HEK293 (cell line): Measurements from ENCODE around the gene CCNJL.
A peak's percentile ranks its signal among the peaks of the same experiment; 100 is the strongest.

ENCODE experiments used
- CTCF ChIA-PET: fragments of 350-600 bp; formaldehyde crosslinking; extraction: SDS; loops from one replicate; lab custom pipeline; 2021; ENCODE audit warnings: antibody characterized with exemption; lab: Yijun Ruan, JAX
- POLR2A ChIA-PET: fragments of 300-600 bp; formaldehyde crosslinking; extraction: SDS; loops from one replicate; lab custom pipeline; 2020; ENCODE audit warnings: antibody characterized with exemption, inconsistent platforms; lab: Yijun Ruan, JAX
- H3K27ac ChIP-seq: fragments of 200-500 bp; sonication (Bioruptor generic); 2 replicates; pipeline ENCODE4 v1.5.1; 2014; ENCODE audit warnings: low read depth, low read length, control low read depth, inconsistent platforms; ENCODE audit errors: extremely low read depth
- H3K36me3 ChIP-seq, 2 experiments: fragments of 200-500 bp in 1 of 2; sonication (Bioruptor generic) in 1 of 2; 1 replicate in 1 of 2; 2 replicates in 1 of 2; pipeline ENCODE4 v1.5.1; 2014 to 2017; ENCODE audit warnings: inconsistent platforms in 2 of 2, low read length in 2 of 2; ENCODE audit not compliant: control insufficient read depth in 2 of 2, insufficient read depth in 1 of 2
- H3K4me1 ChIP-seq: fragments of 200-500 bp; sonication (Bioruptor generic); 2 replicates; pipeline ENCODE4 v1.5.1; 2014; ENCODE audit warnings: mild to moderate bottlenecking, low read length, inconsistent platforms; ENCODE audit not compliant: control insufficient read depth, insufficient read depth
- H3K4me3 ChIP-seq: 2 replicates; pipeline ENCODE4 v1.5.1; 2011; ENCODE audit warnings: low read depth, mild to moderate bottlenecking, control low read depth, low read length, moderate library complexity
- H3K9me3 ChIP-seq: fragments of 200-500 bp; sonication (Bioruptor generic); 2 replicates; pipeline ENCODE4 v1.5.1; 2014; ENCODE audit warnings: low read depth, low read length, inconsistent platforms; ENCODE audit not compliant: control insufficient read depth, insufficient read depth
- GLIS2 ChIP-seq: fragments of 450-650 bp; formaldehyde crosslinking; IDR thresholded peaks from 2 replicates; pipeline ENCODE4 v1.5.1; 2016; ENCODE audit warnings: missing biosample characterization, missing genetic modification characterization
- HOXD13 ChIP-seq: sonication (generic); formaldehyde crosslinking; IDR thresholded peaks from 2 replicates; pipeline ENCODE4 v1.8.0; 2022; ENCODE audit warnings: missing genetic modification reagents, borderline replicate concordance
- PRDM6 ChIP-seq: fragments of 450-650 bp; formaldehyde crosslinking; IDR thresholded peaks from 2 replicates; pipeline ENCODE4 v1.5.1; 2017; ENCODE audit warnings: missing biosample characterization, missing genetic modification characterization
- RBAK ChIP-seq: fragments of 450-650 bp; formaldehyde crosslinking; IDR thresholded peaks from 2 replicates; pipeline ENCODE4 v1.5.1; 2016; ENCODE audit warnings: missing biosample characterization, missing genetic modification characterization
- SCRT1 ChIP-seq: fragments of 450-650 bp; formaldehyde crosslinking; IDR thresholded peaks from 2 replicates; pipeline ENCODE4 v1.5.1; 2016; ENCODE audit warnings: missing biosample characterization, missing genetic modification characterization, borderline replicate concordance
- YY2 ChIP-seq: fragments of 450-650 bp; formaldehyde crosslinking; IDR thresholded peaks from 2 replicates; pipeline ENCODE4 v1.5.1; 2016; ENCODE audit warnings: missing biosample characterization, missing genetic modification characterization
- ZBTB17 ChIP-seq: fragments of 450-650 bp; formaldehyde crosslinking; IDR thresholded peaks from 2 replicates; pipeline ENCODE4 v1.5.1; 2016; ENCODE audit warnings: missing biosample characterization, missing genetic modification characterization
- ZNF133 ChIP-seq: fragments of 450-650 bp; formaldehyde crosslinking; IDR thresholded peaks from 2 replicates; pipeline ENCODE4 v1.5.1; 2016; ENCODE audit warnings: missing biosample characterization, missing genetic modification characterization
- ZNF155 ChIP-seq: fragments of 450-650 bp; formaldehyde crosslinking; IDR thresholded peaks from 2 replicates; pipeline ENCODE4 v1.5.1; 2016; ENCODE audit warnings: missing biosample characterization, missing genetic modification characterization
- ZNF248 ChIP-seq: fragments of 450-650 bp; formaldehyde crosslinking; IDR thresholded peaks from 2 replicates; pipeline ENCODE4 v1.5.1; 2017; ENCODE audit warnings: missing biosample characterization, missing genetic modification characterization
- ZNF292 ChIP-seq: fragments of 450-650 bp; formaldehyde crosslinking; IDR thresholded peaks from 2 replicates; pipeline ENCODE4 v1.5.1; 2016; ENCODE audit warnings: low read depth, missing biosample characterization, missing genetic modification characterization, borderline replicate concordance
- ZNF324 ChIP-seq: fragments of 450-650 bp; formaldehyde crosslinking; IDR thresholded peaks from 2 replicates; pipeline ENCODE4 v1.5.1; 2016; ENCODE audit warnings: missing biosample characterization, missing genetic modification characterization
- ZNF426 ChIP-seq: fragments of 450-650 bp; formaldehyde crosslinking; IDR thresholded peaks from 2 replicates; pipeline ENCODE4 v1.5.1; 2017; ENCODE audit warnings: missing biosample characterization, missing genetic modification characterization, mild to moderate bottlenecking, inconsistent platforms, moderate library complexity
- ZNF510 ChIP-seq: fragments of 450-650 bp; formaldehyde crosslinking; IDR thresholded peaks from 2 replicates; pipeline ENCODE4 v1.5.1; 2018; ENCODE audit warnings: mild to moderate bottlenecking, missing genetic modification characterization, missing biosample characterization; ENCODE audit not compliant: insufficient replicate concordance
- ZNF521 ChIP-seq: fragments of 450-650 bp; formaldehyde crosslinking; IDR thresholded peaks from 2 replicates; pipeline ENCODE4 v1.5.1; 2017; ENCODE audit warnings: missing biosample characterization, mild to moderate bottlenecking, missing genetic modification characterization
- ZNF549 ChIP-seq: fragments of 450-650 bp; IDR thresholded peaks from 2 replicates; pipeline ENCODE4 v1.5.1; 2018; ENCODE audit warnings: missing biosample characterization, missing genetic modification characterization, mild to moderate bottlenecking, inconsistent platforms, moderate library complexity
- ZNF561 ChIP-seq: fragments of 450-650 bp; IDR thresholded peaks from 2 replicates; pipeline ENCODE4 v1.5.1; 2018; ENCODE audit warnings: missing biosample characterization, missing genetic modification characterization, borderline replicate concordance
- ZNF626 ChIP-seq: fragments of 450-650 bp; sonication (Bioruptor Pico); formaldehyde crosslinking; IDR thresholded peaks from 2 replicates; pipeline ENCODE4 v1.5.1; 2018; ENCODE audit warnings: missing biosample characterization, missing genetic modification characterization, inconsistent platforms
- ZNF707 ChIP-seq: fragments of 450-650 bp; formaldehyde crosslinking; IDR thresholded peaks from 2 replicates; pipeline ENCODE4 v1.5.1; 2016; ENCODE audit warnings: missing biosample characterization, missing genetic modification characterization
- ZNF768 ChIP-seq: fragments of 450-650 bp; formaldehyde crosslinking; IDR thresholded peaks from 2 replicates; pipeline ENCODE4 v1.5.1; 2018; ENCODE audit warnings: missing biosample characterization, mild to moderate bottlenecking, missing genetic modification characterization
- ZSCAN30 ChIP-seq: fragments of 450-650 bp; IDR thresholded peaks from 2 replicates; pipeline ENCODE4 v1.5.1; 2018; ENCODE audit warnings: missing biosample characterization, mild to moderate bottlenecking, missing genetic modification characterization, moderate library complexity
- TF ChIP-seq, protein P1 (sequence below): fragments of 450-650 bp; formaldehyde crosslinking; IDR thresholded peaks from 2 replicates; pipeline ENCODE4 v1.5.1; 2016; ENCODE audit warnings: missing biosample characterization, missing genetic modification characterization, low read depth
- TF ChIP-seq, protein P2 (sequence below): fragments of 450-650 bp; formaldehyde crosslinking; IDR thresholded peaks from 2 replicates; pipeline ENCODE4 v1.5.1; 2016; ENCODE audit warnings: missing biosample characterization, missing genetic modification characterization
- TF ChIP-seq, protein P3 (sequence below): fragments of 450-650 bp; formaldehyde crosslinking; IDR thresholded peaks from 2 replicates; pipeline ENCODE4 v1.5.1; 2016; ENCODE audit warnings: missing biosample characterization, missing genetic modification characterization, borderline replicate concordance

The CCNJL gene, protein sequence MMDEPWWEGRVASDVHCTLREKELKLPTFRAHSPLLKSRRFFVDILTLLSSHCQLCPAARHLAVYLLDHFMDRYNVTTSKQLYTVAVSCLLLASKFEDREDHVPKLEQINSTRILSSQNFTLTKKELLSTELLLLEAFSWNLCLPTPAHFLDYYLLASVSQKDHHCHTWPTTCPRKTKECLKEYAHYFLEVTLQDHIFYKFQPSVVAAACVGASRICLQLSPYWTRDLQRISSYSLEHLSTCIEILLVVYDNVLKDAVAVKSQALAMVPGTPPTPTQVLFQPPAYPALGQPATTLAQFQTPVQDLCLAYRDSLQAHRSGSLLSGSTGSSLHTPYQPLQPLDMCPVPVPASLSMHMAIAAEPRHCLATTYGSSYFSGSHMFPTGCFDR

DNA sequence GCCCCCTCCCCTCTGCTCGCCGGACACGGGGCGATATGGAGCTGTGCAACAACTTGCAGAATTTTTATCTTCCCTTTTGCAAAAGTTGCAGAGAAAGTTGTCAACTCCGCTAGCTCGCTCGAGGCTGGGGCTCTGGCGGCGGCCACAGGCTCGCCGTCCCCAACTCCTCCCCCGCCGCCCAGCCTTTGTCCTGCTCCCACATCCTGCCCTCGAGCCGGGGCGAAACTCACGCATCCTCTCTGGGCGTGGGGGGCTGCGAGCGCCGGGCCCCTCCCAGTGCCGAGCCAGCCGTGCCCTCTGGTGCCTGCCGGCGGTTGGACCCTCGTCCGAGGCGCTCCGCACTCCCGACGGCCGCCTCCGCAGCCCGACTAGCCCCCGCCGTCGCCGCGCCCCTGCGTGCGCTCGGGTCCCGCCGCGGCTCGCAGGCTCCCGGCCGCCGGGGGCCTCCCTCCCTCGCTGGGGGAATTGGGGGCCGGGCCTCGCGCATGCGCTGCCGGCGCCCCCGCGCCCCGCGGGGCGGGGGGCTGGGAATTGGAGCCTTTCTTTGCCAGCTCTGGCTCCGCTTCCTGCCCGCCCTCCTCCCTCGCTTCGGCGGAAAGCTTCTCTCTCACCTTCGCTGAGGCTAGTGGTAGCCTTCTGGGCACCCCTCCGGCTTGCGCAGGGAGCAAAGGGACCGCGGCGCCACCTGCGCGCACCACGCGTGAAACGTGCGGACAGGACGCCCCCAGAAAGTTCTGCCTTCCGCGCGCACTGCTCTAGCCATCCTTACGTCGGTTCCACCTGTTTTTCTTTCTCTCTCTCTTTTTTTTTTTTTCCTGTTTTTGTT is at the start of gene CCNJL:
Gene CCNJL (minus strand): TSS at position 431 of the 826 bp plus-strand sequence. CDS start 641 bp downstream, outside the sequence.
- peak within 1 kb of the TSS; percentile 48; the same call in 1 of the 2 replicates for H3K27ac ChIP-seq
- ChIA-PET POLR2A (interaction anchor here (0.6 to 1.0 kb wide), 3 partner anchors 10 to 200 kb away, joined by 3 to 5 read pairs (median 4); no protein-coding TSS in a partner anchor), CTCF (interaction anchor here (0.7 kb wide), 2 partner anchors 87 to 114 kb away, joined by 3 to 4 read pairs; no protein-coding TSS in a partner anchor)
- TF ChIP-seq ZNF292 (tag by site-specific recombination) = no peak
- peak; percentile 7; the same call in 1 of the 2 replicates for TF ChIP-seq ZNF561
- 0 out of 2 replicates have a peak, but pooled peaks have one; percentile 27 for TF ChIP-seq ZSCAN30 (tag by site-specific recombination)
- peak; percentile 66; the same call in 1 of the 2 replicates for TF ChIP-seq SCRT1 (tag by site-specific recombination)
- no peak for TF ChIP-seq ZNF510
- TF ChIP-seq YY2 (tag by site-specific recombination) = no peak
- no peak for TF ChIP-seq ZNF626 (tag by site-specific recombination)
- TF ChIP-seq ZNF707 (tag by site-specific recombination) = no peak
- TF ChIP-seq, protein P1, sequence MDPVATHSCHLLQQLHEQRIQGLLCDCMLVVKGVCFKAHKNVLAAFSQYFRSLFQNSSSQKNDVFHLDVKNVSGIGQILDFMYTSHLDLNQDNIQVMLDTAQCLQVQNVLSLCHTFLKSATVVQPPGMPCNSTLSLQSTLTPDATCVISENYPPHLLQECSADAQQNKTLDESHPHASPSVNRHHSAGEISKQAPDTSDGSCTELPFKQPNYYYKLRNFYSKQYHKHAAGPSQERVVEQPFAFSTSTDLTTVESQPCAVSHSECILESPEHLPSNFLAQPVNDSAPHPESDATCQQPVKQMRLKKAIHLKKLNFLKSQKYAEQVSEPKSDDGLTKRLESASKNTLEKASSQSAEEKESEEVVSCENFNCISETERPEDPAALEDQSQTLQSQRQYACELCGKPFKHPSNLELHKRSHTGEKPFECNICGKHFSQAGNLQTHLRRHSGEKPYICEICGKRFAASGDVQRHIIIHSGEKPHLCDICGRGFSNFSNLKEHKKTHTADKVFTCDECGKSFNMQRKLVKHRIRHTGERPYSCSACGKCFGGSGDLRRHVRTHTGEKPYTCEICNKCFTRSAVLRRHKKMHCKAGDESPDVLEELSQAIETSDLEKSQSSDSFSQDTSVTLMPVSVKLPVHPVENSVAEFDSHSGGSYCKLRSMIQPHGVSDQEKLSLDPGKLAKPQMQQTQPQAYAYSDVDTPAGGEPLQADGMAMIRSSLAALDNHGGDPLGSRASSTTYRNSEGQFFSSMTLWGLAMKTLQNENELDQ (tag by site-specific recombination) = no peak
- TF ChIP-seq ZNF426 (tag by site-specific recombination) = no peak
- no peak for TF ChIP-seq ZNF549 (tag by site-specific recombination)
- TF ChIP-seq ZNF248 (tag by site-specific recombination) = no peak
- TF ChIP-seq, protein P2, sequence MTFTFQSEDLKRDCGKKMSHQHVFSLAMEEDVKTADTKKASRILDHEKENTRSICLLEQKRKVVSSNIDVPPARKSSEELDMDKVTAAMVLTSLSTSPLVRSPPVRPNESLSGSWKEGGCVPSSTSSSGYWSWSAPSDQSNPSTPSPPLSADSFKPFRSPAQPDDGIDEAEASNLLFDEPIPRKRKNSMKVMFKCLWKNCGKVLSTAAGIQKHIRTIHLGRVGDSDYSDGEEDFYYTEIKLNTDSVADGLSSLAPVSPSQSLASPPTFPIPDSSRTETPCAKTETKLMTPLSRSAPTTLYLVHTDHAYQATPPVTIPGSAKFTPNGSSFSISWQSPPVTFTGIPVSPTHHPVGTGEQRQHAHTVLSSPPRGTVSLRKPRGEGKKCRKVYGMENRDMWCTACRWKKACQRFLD = no peak
- TF ChIP-seq HOXD13 = no peak
- no peak for TF ChIP-seq ZNF521 (tag by site-specific recombination)
- peak; percentile 50; the same call in 1 of the 2 replicates for TF ChIP-seq GLIS2
- no peak for TF ChIP-seq RBAK (tag by site-specific recombination)
- TF ChIP-seq ZNF768 = no peak
- TF ChIP-seq ZNF324 (tag by site-specific recombination) = peak; percentile 58; the same call in 1 of the 2 replicates
- TF ChIP-seq ZBTB17 (tag by site-specific recombination) = peak; percentile 45; the same call in 1 of the 2 replicates
- no peak for TF ChIP-seq ZNF133 (tag by site-specific recombination)
- TF ChIP-seq PRDM6 = no peak
- TF ChIP-seq ZNF155 (tag by site-specific recombination) = no peak
- TF ChIP-seq, protein P3, sequence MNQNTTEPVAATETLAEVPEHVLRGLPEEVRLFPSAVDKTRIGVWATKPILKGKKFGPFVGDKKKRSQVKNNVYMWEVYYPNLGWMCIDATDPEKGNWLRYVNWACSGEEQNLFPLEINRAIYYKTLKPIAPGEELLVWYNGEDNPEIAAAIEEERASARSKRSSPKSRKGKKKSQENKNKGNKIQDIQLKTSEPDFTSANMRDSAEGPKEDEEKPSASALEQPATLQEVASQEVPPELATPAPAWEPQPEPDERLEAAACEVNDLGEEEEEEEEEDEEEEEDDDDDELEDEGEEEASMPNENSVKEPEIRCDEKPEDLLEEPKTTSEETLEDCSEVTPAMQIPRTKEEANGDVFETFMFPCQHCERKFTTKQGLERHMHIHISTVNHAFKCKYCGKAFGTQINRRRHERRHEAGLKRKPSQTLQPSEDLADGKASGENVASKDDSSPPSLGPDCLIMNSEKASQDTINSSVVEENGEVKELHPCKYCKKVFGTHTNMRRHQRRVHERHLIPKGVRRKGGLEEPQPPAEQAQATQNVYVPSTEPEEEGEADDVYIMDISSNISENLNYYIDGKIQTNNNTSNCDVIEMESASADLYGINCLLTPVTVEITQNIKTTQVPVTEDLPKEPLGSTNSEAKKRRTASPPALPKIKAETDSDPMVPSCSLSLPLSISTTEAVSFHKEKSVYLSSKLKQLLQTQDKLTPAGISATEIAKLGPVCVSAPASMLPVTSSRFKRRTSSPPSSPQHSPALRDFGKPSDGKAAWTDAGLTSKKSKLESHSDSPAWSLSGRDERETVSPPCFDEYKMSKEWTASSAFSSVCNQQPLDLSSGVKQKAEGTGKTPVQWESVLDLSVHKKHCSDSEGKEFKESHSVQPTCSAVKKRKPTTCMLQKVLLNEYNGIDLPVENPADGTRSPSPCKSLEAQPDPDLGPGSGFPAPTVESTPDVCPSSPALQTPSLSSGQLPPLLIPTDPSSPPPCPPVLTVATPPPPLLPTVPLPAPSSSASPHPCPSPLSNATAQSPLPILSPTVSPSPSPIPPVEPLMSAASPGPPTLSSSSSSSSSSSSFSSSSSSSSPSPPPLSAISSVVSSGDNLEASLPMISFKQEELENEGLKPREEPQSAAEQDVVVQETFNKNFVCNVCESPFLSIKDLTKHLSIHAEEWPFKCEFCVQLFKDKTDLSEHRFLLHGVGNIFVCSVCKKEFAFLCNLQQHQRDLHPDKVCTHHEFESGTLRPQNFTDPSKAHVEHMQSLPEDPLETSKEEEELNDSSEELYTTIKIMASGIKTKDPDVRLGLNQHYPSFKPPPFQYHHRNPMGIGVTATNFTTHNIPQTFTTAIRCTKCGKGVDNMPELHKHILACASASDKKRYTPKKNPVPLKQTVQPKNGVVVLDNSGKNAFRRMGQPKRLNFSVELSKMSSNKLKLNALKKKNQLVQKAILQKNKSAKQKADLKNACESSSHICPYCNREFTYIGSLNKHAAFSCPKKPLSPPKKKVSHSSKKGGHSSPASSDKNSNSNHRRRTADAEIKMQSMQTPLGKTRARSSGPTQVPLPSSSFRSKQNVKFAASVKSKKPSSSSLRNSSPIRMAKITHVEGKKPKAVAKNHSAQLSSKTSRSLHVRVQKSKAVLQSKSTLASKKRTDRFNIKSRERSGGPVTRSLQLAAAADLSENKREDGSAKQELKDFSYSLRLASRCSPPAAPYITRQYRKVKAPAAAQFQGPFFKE (tag by site-specific recombination) = no peak

More for the DNA sequence above, at the start of gene CCNJL:
- no peaks in the 10 kb centered on the region; the same call in 1 of the 2 replicates for H3K4me1 ChIP-seq
- no peaks in the 10 kb centered on the region for H3K9me3 ChIP-seq
- H3K4me3 ChIP-seq = peak within 1 kb of the TSS; percentile 63
- H3K36me3 ChIP-seq = no peaks in the 10 kb centered on the region
